ENCODE measurements around the gene AHNAK2.

AHNAK2 gene

GRCh38 chr14:104917993-104918392, 60.2 kb downstream of the AHNAK2 start:
- H3K4me1 ChIP-seq (ENCODE audit: insufficient read depth, low read length, severe bottlenecking) = no peaks in the 10 kb centered on the region
- peaks cover 4% of the 10 kb centered on the region; the same call in 1 of the 2 replicates for H3K27me3 ChIP-seq (ENCODE audit: insufficient read depth, low read length)
- no peak overlapping the region for H3K4me3 ChIP-seq (ENCODE audit: low read depth, low read length, poor library complexity, severe bottlenecking)
- H4K20me1 ChIP-seq (ENCODE audit: insufficient read depth, low read length) = no peaks in the 10 kb centered on the region
- no peak overlapping the region for H3K4me2 ChIP-seq (ENCODE audit: low read length)
- no peak overlapping the region for H2AFZ ChIP-seq (ENCODE audit: low read length)
- no peak for TF ChIP-seq EZH2 (IDR thresholded peaks at IDR 0.05; ENCODE audit: borderline replicate concordance, low read length)
- H3K9me3 ChIP-seq (ENCODE audit: low read length) = no peaks in the 10 kb centered on the region
- H3K36me3 ChIP-seq (ENCODE audit: insufficient read depth, low read length) = no peaks in the 10 kb centered on the region; the same call in 1 of the 2 replicates
- no peaks in the 10 kb centered on the region for H3F3A ChIP-seq (ENCODE audit: insufficient read depth, low read length)
- H3K27ac ChIP-seq (ENCODE audit: low read depth, low read length, poor library complexity, severe bottlenecking) = no peak overlapping the region
- H3K9ac ChIP-seq (ENCODE audit: low read length) = no peak overlapping the region
- H3K79me2 ChIP-seq (ENCODE audit: insufficient read depth, low read length) = no peaks in the 10 kb centered on the region
- no peaks in the 10 kb centered on the region for H3K9me2 ChIP-seq (ENCODE audit: low read depth, low read length)

- Histone ChIP-seq H3K4me2 (ENCODE audit: low read length) (no peak overlapping the region), H3K9me3 (ENCODE audit: low read length) (peaks cover 3% of the 10 kb centered on the region; the same call in 1 of the 2 replicates), H3K4me1 (ENCODE audit: insufficient read depth, low read length, severe bottlenecking) (no peaks in the 10 kb centered on the region), H3K9ac (ENCODE audit: low read length) (no peak overlapping the region), H3K79me2 (ENCODE audit: insufficient read depth, low read length) (no peaks in the 10 kb centered on the region), H3K9me2 (ENCODE audit: low read depth, low read length) (no peaks in the 10 kb centered on the region), H2AFZ (ENCODE audit: low read length) (no peak overlapping the region), H3K4me3 (ENCODE audit: low read depth, low read length, poor library complexity, severe bottlenecking) (no peak overlapping the region), H3K36me3 (ENCODE audit: insufficient read depth, low read length) (no peaks in the 10 kb centered on the region; the same call in 1 of the 2 replicates), H4K20me1 (ENCODE audit: insufficient read depth, low read length) (no peaks in the 10 kb centered on the region), H3F3A (ENCODE audit: insufficient read depth, low read length) (no peaks in the 10 kb centered on the region), H3K27me3 (ENCODE audit: insufficient read depth, low read length) (peaks cover 4% of the 10 kb centered on the region; the same call in 1 of the 2 replicates), H3K27ac (ENCODE audit: low read depth, low read length, poor library complexity, severe bottlenecking) (no peak overlapping the region)
- TF ChIP-seq EZH2 (IDR thresholded peaks at IDR 0.05; ENCODE audit: borderline replicate concordance, low read length) = no peak
- TF ChIP-seq CTCF (IDR thresholded peaks at IDR 0.05; ENCODE audit: low read length) = no peak
These were observed 61.1 kb downstream of the AHNAK2 start for GRCh38 chr14:104917116-104917515.

GRCh38 chr14:104913435-104913834, 64.7 kb downstream of the AHNAK2 start:
- Histone ChIP-seq H3K4me3 (ENCODE audit: low read depth, low read length, poor library complexity, severe bottlenecking) (no peak overlapping the region), H3K9ac (ENCODE audit: low read length) (no peak overlapping the region), H3K4me1 (ENCODE audit: insufficient read depth, low read length, severe bottlenecking) (no peaks in the 10 kb centered on the region), H3K27ac (ENCODE audit: low read depth, low read length, poor library complexity, severe bottlenecking) (no peak overlapping the region), H3K9me3 (ENCODE audit: low read length) (peaks cover 14% of the 10 kb centered on the region), H3K36me3 (ENCODE audit: insufficient read depth, low read length) (no peaks in the 10 kb centered on the region; the same call in 1 of the 2 replicates), H3K79me2 (ENCODE audit: insufficient read depth, low read length) (no peaks in the 10 kb centered on the region), H2AFZ (ENCODE audit: low read length) (no peak overlapping the region), H3K9me2 (ENCODE audit: low read depth, low read length) (no peaks in the 10 kb centered on the region), H3K27me3 (ENCODE audit: insufficient read depth, low read length) (peaks cover 11% of the 10 kb centered on the region; the same call in 1 of the 2 replicates), H3F3A (ENCODE audit: insufficient read depth, low read length) (no peaks in the 10 kb centered on the region), H3K4me2 (ENCODE audit: low read length) (no peak overlapping the region), H4K20me1 (ENCODE audit: insufficient read depth, low read length) (no peaks in the 10 kb centered on the region)
- TF ChIP-seq CTCF (IDR thresholded peaks at IDR 0.05; ENCODE audit: low read length) (no peak), EZH2 (IDR thresholded peaks at IDR 0.05; ENCODE audit: borderline replicate concordance, low read length) (no peak)

- Histone ChIP-seq H3F3A (ENCODE audit: insufficient read depth, low read length) (no peaks in the 10 kb centered on the region), H2AFZ (ENCODE audit: low read length) (no peak overlapping the region), H3K4me2 (ENCODE audit: low read length) (no peak overlapping the region), H4K20me1 (ENCODE audit: insufficient read depth, low read length) (no peaks in the 10 kb centered on the region), H3K27ac (ENCODE audit: low read depth, low read length, poor library complexity, severe bottlenecking) (no peak overlapping the region), H3K4me1 (ENCODE audit: insufficient read depth, low read length, severe bottlenecking) (no peaks in the 10 kb centered on the region), H3K27me3 (ENCODE audit: insufficient read depth, low read length) (peaks cover 19% of the 10 kb centered on the region; the same call in 1 of the 2 replicates), H3K79me2 (ENCODE audit: insufficient read depth, low read length) (no peaks in the 10 kb centered on the region), H3K4me3 (ENCODE audit: low read depth, low read length, poor library complexity, severe bottlenecking) (no peak overlapping the region), H3K9me3 (ENCODE audit: low read length) (peaks cover 14% of the 10 kb centered on the region), H3K9ac (ENCODE audit: low read length) (no peak overlapping the region), H3K36me3 (ENCODE audit: insufficient read depth, low read length) (no peaks in the 10 kb centered on the region; the same call in 1 of the 2 replicates), H3K9me2 (ENCODE audit: low read depth, low read length) (no peaks in the 10 kb centered on the region)
- TF ChIP-seq CTCF (IDR thresholded peaks at IDR 0.05; ENCODE audit: low read length) (no peak), EZH2 (IDR thresholded peaks at IDR 0.05; ENCODE audit: borderline replicate concordance, low read length) (no peak)
These were observed 66.1 kb downstream of the AHNAK2 start for GRCh38 chr14:104912053-104912452.
